NCI-H187 (cell line): ENCODE measurements around the gene KLC4.

Source experiments
- DNase-seq, 2 experiments: peaks; one replicate each; lab custom pipeline; 2025; lab: John Stamatoyannopoulos, UW

KLC4 gene

GRCh38 chr6:43059168-43060033, at the start of gene KLC4, which contains the start of gene MRPL2:
TSS of gene KLC4 (plus strand) at chr6:43059631. CDS start at chr6:43061336, 1,705 bp downstream.
TSS of gene MRPL2 (minus strand) at chr6:43059434. CDS start at chr6:43059381, 53 bp downstream.
- peak; percentile 96 to 97 for DNase-seq

GRCh38 chr6:43011207-43011606, 48.2 kb upstream of the KLC4 start:
- DNase-seq: no peak

GRCh38 chr6:43012364-43012763, 47.1 kb upstream of the KLC4 start:
- DNase-seq: no peak

- no peak for DNase-seq
Measured at GRCh38 chr6:43013097-43013842, 46.2 kb upstream of the KLC4 start.

- peak; percentile 96 to 98 for DNase-seq
Measured at GRCh38 chr6:43013843-43014433, 45.5 kb upstream of the KLC4 start, which contains the start of the genes KLHDC3 and MEA1. TSS of gene KLHDC3 (plus strand) at chr6:43014249. CDS start at chr6:43017193, 2,944 bp downstream. TSS of gene MEA1 (minus strand) at chr6:43013946. CDS start at chr6:43013813, 133 bp downstream.

GRCh38 chr6:43014434-43014909, 45.0 kb upstream of the KLC4 start:
- no peak for DNase-seq

- no peak for DNase-seq
Measured at GRCh38 chr6:43016176-43016942, 43.1 kb upstream of the KLC4 start.

GRCh38 chr6:43016943-43017334, 42.5 kb upstream of the KLC4 start:
- DNase-seq: no peak

- DNase-seq: no peak
Measured at GRCh38 chr6:43019152-43019551, 40.3 kb upstream of the KLC4 start.

GRCh38 chr6:43020052-43020705, 39.3 kb upstream of the KLC4 start:
- DNase-seq: no peak

GRCh38 chr6:43020847-43021246, 38.6 kb upstream of the KLC4 start:
- no peak for DNase-seq

- DNase-seq: peak in 1 of 2 experiments; percentile 12
Measured at GRCh38 chr6:43021270-43022047, 38.0 kb upstream of the KLC4 start, which contains the start of gene RRP36. TSS of gene RRP36 (plus strand) at chr6:43021623. CDS start at chr6:43021655, 32 bp downstream.

GRCh38 chr6:43024436-43024835, 35.0 kb upstream of the KLC4 start:
- DNase-seq: no peak

- DNase-seq: no peak
Measured at GRCh38 chr6:43026365-43026764, 33.1 kb upstream of the KLC4 start.

GRCh38 chr6:43029120-43029519, 30.3 kb upstream of the KLC4 start:
- DNase-seq: no peak

GRCh38 chr6:43032326-43032725, 27.1 kb upstream of the KLC4 start:
- no peak for DNase-seq

- DNase-seq: no peak
Measured at GRCh38 chr6:43033496-43034189, 25.8 kb upstream of the KLC4 start.

- no peak for DNase-seq
Measured at GRCh38 chr6:43034190-43034525, 25.3 kb upstream of the KLC4 start.

GRCh38 chr6:43035495-43036194, 23.8 kb upstream of the KLC4 start:
- DNase-seq: no peak
